ENCODE results near the gene MRO. TPM values are rescaled to one million over a fixed set of nuclear protein-coding genes. Genes with fewer than 3 reads are reported as not detected.
"Not testable (repeated sequence)": the region's sequence is repeated elsewhere in the genome, so short reads cannot be mapped to it uniquely, and the experiment has no call there.

Gene MRO
- total RNA-seq, 4 donors from 2014 or later, result 4.8 to 17.5 (median 6.7) TPM; not detected in 1

GRCh38 chr18:50859793-50860555 is 40.2 kb upstream of the MRO start:
- Histone ChIP-seq H3K9me3 (no peaks in the 10 kb centered on the region), H3K4me1 (peaks cover 0 to 7% (median 0%) of the 10 kb centered on the region in 4 donors), H3K4me3 (no peak overlapping the region), H3K27ac (no peak overlapping the region), H3K36me3 (no peaks in the 10 kb centered on the region), H3K27me3 (no peaks in the 10 kb centered on the region)
- DNase-seq, result no peak
- TF ChIP-seq POLR2A (IDR thresholded peaks at IDR 0.05) (no peak), CTCF (IDR thresholded peaks at IDR 0.05) (no peak)

DNA sequence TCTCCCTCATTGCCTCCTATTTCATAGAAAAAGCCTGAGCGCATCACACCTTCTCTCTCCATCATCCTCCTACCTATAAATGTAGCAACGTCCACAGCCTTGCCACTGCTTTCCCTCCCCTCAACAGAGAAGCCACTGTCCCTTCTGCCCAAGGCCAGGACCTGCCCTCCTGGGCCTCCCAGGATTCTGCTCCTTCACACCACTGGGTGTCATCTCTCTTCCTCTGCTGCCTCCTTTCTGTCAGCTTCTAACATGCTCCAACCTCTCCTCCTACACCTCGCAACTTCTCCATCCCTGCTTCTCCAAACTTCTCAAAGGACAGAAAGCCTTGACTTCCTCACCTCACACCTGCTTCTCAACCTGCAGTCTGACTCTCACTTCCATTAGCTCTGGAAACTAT is 37.9 kb upstream of the MRO start:
- peak in 3 of 6 experiments; percentile 10 to 20 (median 11) for TF ChIP-seq CTCF (IDR thresholded peaks at IDR 0.05)
- TF ChIP-seq POLR2A (IDR thresholded peaks at IDR 0.05), result no peak
- H3K36me3 ChIP-seq, result no peaks in the 10 kb centered on the region
- H3K27me3 ChIP-seq, result no peaks in the 10 kb centered on the region
- no peak overlapping the region for H3K4me3 ChIP-seq
- no peak overlapping the region for H3K27ac ChIP-seq
- no peaks in the 10 kb centered on the region for H3K9me3 ChIP-seq
- DNase-seq, result no peak
- H3K4me1 ChIP-seq, result peaks cover 0 to 6% (median 0%) of the 10 kb centered on the region in 4 donors

- not testable (repeated sequence) for H3K9me3 ChIP-seq, DNase-seq, H3K4me3 ChIP-seq
Measured at GRCh38 chr18:50857166-50857565, 37.4 kb upstream of the MRO start.

DNA sequence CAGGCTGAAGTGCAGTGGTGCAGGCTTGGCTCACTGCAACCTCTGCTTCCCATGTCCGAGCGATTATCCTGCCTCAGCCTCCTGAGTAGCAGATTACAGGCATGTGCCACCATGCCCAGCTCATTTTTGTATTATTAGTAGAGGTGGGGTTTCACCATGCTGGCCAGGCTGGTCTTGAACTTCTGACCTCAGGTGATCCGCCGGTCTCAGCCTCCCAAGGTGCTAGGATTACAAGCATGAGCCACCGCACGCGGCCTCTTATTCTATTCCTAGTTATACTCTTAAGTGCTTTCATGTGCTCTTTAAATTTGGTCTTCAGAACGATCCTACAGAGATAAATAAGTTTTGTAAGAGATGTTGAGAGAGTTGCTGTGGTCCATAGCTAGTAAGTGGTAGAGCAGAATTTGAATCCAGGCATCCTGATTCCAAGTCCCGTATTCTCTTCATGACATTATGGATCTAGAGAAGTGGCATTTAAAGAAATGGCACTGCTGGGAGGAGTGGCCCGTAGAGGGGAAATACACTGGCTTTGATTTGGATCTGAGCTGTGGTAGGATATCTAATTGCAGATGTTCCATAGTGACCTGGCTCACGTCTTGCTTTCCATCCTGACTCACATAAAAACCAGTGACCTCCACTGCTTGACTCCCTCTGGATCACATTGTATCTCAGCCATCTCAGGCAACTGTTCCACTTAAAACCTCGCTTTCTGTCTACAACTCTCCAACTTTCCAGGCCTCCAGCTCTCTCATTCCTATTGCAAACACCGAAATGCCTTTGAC is 36.4 kb upstream of the MRO start:
- Histone ChIP-seq H3K27me3 (no peaks in the 10 kb centered on the region), H3K36me3 (no peaks in the 10 kb centered on the region), H3K9me3 (no peaks in the 10 kb centered on the region), H3K4me3 (no peak overlapping the region), H3K4me1 (peaks cover 0 to 6% (median 0%) of the 10 kb centered on the region in 4 donors), H3K27ac (no peak overlapping the region)
- no peak for TF ChIP-seq CTCF (IDR thresholded peaks at IDR 0.05)
- TF ChIP-seq POLR2A (IDR thresholded peaks at IDR 0.05), result no peak
- no peak for DNase-seq

More at GRCh38 chr18:50857166-50857565, 37.4 kb upstream of the MRO start:
- H3K27ac ChIP-seq, H3K4me1 ChIP-seq, H3K36me3 ChIP-seq, H3K27me3 ChIP-seq: not testable (repeated sequence)

DNA sequence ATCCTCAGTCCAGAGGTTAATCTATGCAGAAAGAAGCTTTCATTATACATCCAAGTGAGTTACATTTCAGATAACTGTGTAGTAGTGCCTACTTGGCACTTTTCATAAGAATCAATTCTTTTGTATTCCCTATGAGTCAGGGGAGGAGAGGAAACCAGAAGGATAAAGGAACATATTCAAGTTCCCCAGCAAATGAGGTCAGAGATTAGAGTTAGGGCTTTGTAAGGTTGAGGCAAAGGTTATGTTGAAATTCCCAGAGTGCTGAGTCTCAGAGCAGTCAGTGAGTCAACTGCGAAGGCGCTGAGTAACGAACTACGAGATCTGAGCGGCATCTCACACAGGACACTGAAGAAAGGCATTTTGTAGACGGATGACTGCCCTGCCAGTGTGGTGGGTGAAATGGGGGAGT is 34.1 kb upstream of the MRO start:
- DNase-seq, result peak in 2 of 3 donors; percentile 65 to 78
- Histone ChIP-seq H3K4me3 (peak overlapping the region in 1 of 4 donors; percentile 12), H3K27ac (peak overlapping the region in 3 of 4 donors; percentile 60 to 89 (median 81)), H3K27me3 (no peaks in the 10 kb centered on the region), H3K4me1 (peaks cover 0 to 6% (median 0%) of the 10 kb centered on the region in 4 donors), H3K36me3 (no peaks in the 10 kb centered on the region), H3K9me3 (no peaks in the 10 kb centered on the region)
- TF ChIP-seq POLR2A (IDR thresholded peaks at IDR 0.05) (peak in 1 of 2 donors; percentile 44), CTCF (IDR thresholded peaks at IDR 0.05) (no peak)
